ENCODE data around the gene PDLIM1.
A peak's percentile ranks its signal among the peaks of the same experiment; 100 is the strongest.

PDLIM1 gene

GRCh38 chr10:95250856-95251255, 39.9 kb downstream of the PDLIM1 start:
- Histone ChIP-seq H3K27me3 (ENCODE audit: insufficient read depth, low read length, poor library complexity) (no peaks in the 10 kb centered on the region), H3K4me1 (ENCODE audit: control insufficient read depth, low read depth, low read length) (peaks cover 13% of the 10 kb centered on the region), H3K79me2 (ENCODE audit: control insufficient read depth, insufficient read depth, low read length) (peaks cover 4% of the 10 kb centered on the region), H3K27ac (ENCODE audit: low read depth, low read length) (no peak overlapping the region), H2BK120ac (ENCODE audit: low read depth, low read length) (no peak overlapping the region), H3K4me3 (ENCODE audit: low read length) (no peak overlapping the region), H2AK5ac (ENCODE audit: low read length) (no peak overlapping the region), H3K23ac (ENCODE audit: low read length) (no peak overlapping the region), H3K4me2 (ENCODE audit: low read length) (no peak overlapping the region), H3K36me3 (ENCODE audit: control insufficient read depth, insufficient read depth, low read length) (peaks cover 2% of the 10 kb centered on the region), H3K9ac (ENCODE audit: low read length) (no peak overlapping the region), H2BK15ac (replicated peaks; ENCODE audit: low read depth) (no peak overlapping the region), H3K18ac (ENCODE audit: low read length) (no peak overlapping the region), H4K5ac (ENCODE audit: low read length) (no peak overlapping the region), H3K79me1 (ENCODE audit: low read length) (peaks cover 12% of the 10 kb centered on the region), H3K4ac (ENCODE audit: low read depth, low read length) (no peak overlapping the region), H4K8ac (ENCODE audit: low read depth, low read length) (no peak overlapping the region), H3K56ac (ENCODE audit: low read length) (no peak overlapping the region), H2BK5ac (ENCODE audit: low read length) (no peak overlapping the region)
- WGBS (ENCODE audit: extremely low coverage, insufficient coverage, low lambda C conversion rate), result no CpG with 5 or more reads among the region's 4 CpGs
- no peak for DNase-seq

GRCh38 chr10:95249467-95249866, 41.3 kb downstream of the PDLIM1 start:
- no CpG with 5 or more reads among the region's 3 CpGs for WGBS (ENCODE audit: extremely low coverage, insufficient coverage, low lambda C conversion rate)

GRCh38 chr10:95248989-95249388, 41.8 kb downstream of the PDLIM1 start:
- Histone ChIP-seq H3K4me2 (ENCODE audit: low read length) (no peak overlapping the region), H3K18ac (ENCODE audit: low read length) (no peak overlapping the region), H3K9ac (ENCODE audit: low read length) (no peak overlapping the region), H2BK120ac (ENCODE audit: low read depth, low read length) (no peak overlapping the region), H3K79me2 (ENCODE audit: control insufficient read depth, insufficient read depth, low read length) (peaks cover 4% of the 10 kb centered on the region), H3K4me1 (ENCODE audit: control insufficient read depth, low read depth, low read length) (peaks cover 13% of the 10 kb centered on the region), H3K79me1 (ENCODE audit: low read length) (peaks cover 12% of the 10 kb centered on the region), H3K56ac (ENCODE audit: low read length) (no peak overlapping the region), H3K4me3 (ENCODE audit: low read length) (no peak overlapping the region), H2BK5ac (ENCODE audit: low read length) (no peak overlapping the region), H2AK5ac (ENCODE audit: low read length) (no peak overlapping the region), H3K27ac (ENCODE audit: low read depth, low read length) (no peak overlapping the region), H3K36me3 (ENCODE audit: control insufficient read depth, insufficient read depth, low read length) (peaks cover 3% of the 10 kb centered on the region), H2BK15ac (replicated peaks; ENCODE audit: low read depth) (no peak overlapping the region), H3K27me3 (ENCODE audit: insufficient read depth, low read length, poor library complexity) (no peaks in the 10 kb centered on the region), H4K8ac (ENCODE audit: low read depth, low read length) (no peak overlapping the region), H4K5ac (ENCODE audit: low read length) (no peak overlapping the region), H3K23ac (ENCODE audit: low read length) (no peak overlapping the region), H3K4ac (ENCODE audit: low read depth, low read length) (no peak overlapping the region)
- WGBS (ENCODE audit: extremely low coverage, insufficient coverage, low lambda C conversion rate), result no CpG with 5 or more reads among the region's 3 CpGs
- DNase-seq, result no peak

More at GRCh38 chr10:95249467-95249866, 41.3 kb downstream of the PDLIM1 start:
- Histone ChIP-seq H3K4me3 (ENCODE audit: low read length) (no peak overlapping the region), H4K5ac (ENCODE audit: low read length) (no peak overlapping the region), H3K27ac (ENCODE audit: low read depth, low read length) (peak overlapping the region; percentile 56), H3K4ac (ENCODE audit: low read depth, low read length) (no peak overlapping the region), H3K9ac (ENCODE audit: low read length) (peak overlapping the region; percentile 24), H3K27me3 (ENCODE audit: insufficient read depth, low read length, poor library complexity) (no peaks in the 10 kb centered on the region), H2BK120ac (ENCODE audit: low read depth, low read length) (no peak overlapping the region), H3K79me1 (ENCODE audit: low read length) (peaks cover 12% of the 10 kb centered on the region), H3K23ac (ENCODE audit: low read length) (no peak overlapping the region), H3K4me2 (ENCODE audit: low read length) (no peak overlapping the region), H2AK5ac (ENCODE audit: low read length) (no peak overlapping the region), H3K56ac (ENCODE audit: low read length) (peak overlapping the region; percentile 70), H2BK5ac (ENCODE audit: low read length) (no peak overlapping the region), H2BK15ac (replicated peaks; ENCODE audit: low read depth) (no peak overlapping the region), H4K8ac (ENCODE audit: low read depth, low read length) (no peak overlapping the region), H3K36me3 (ENCODE audit: control insufficient read depth, insufficient read depth, low read length) (peaks cover 3% of the 10 kb centered on the region), H3K4me1 (ENCODE audit: control insufficient read depth, low read depth, low read length) (peaks cover 13% of the 10 kb centered on the region), H3K18ac (ENCODE audit: low read length) (no peak overlapping the region), H3K79me2 (ENCODE audit: control insufficient read depth, insufficient read depth, low read length) (peaks cover 4% of the 10 kb centered on the region)
- no peak for DNase-seq

GRCh38 chr10:95247881-95248583, 42.8 kb downstream of the PDLIM1 start:
- Histone ChIP-seq H3K4me1 (ENCODE audit: control insufficient read depth, low read depth, low read length) (peaks cover 13% of the 10 kb centered on the region), H3K4me3 (ENCODE audit: low read length) (no peak overlapping the region), H3K23ac (ENCODE audit: low read length) (no peak overlapping the region), H3K36me3 (ENCODE audit: control insufficient read depth, insufficient read depth, low read length) (peaks cover 3% of the 10 kb centered on the region), H2BK5ac (ENCODE audit: low read length) (no peak overlapping the region), H4K8ac (ENCODE audit: low read depth, low read length) (no peak overlapping the region), H2BK120ac (ENCODE audit: low read depth, low read length) (no peak overlapping the region), H3K9ac (ENCODE audit: low read length) (peak overlapping the region; percentile 30), H2AK5ac (ENCODE audit: low read length) (no peak overlapping the region), H3K79me2 (ENCODE audit: control insufficient read depth, insufficient read depth, low read length) (peaks cover 4% of the 10 kb centered on the region), H3K79me1 (ENCODE audit: low read length) (peaks cover 12% of the 10 kb centered on the region), H3K27me3 (ENCODE audit: insufficient read depth, low read length, poor library complexity) (no peaks in the 10 kb centered on the region), H2BK15ac (replicated peaks; ENCODE audit: low read depth) (no peak overlapping the region), H3K4me2 (ENCODE audit: low read length) (no peak overlapping the region), H3K4ac (ENCODE audit: low read depth, low read length) (no peak overlapping the region), H3K27ac (ENCODE audit: low read depth, low read length) (peak overlapping the region; percentile 49), H3K56ac (ENCODE audit: low read length) (peak overlapping the region; percentile 71), H4K5ac (ENCODE audit: low read length) (no peak overlapping the region), H3K18ac (ENCODE audit: low read length) (no peak overlapping the region)
- WGBS (ENCODE audit: extremely low coverage, insufficient coverage, low lambda C conversion rate), result no CpG with 5 or more reads among the region's 7 CpGs
- peak; percentile 40 for DNase-seq

GRCh38 chr10:95247200-95247880, 43.5 kb downstream of the PDLIM1 start:
- Histone ChIP-seq H2AK5ac (ENCODE audit: low read length) (no peak overlapping the region), H2BK15ac (replicated peaks; ENCODE audit: low read depth) (no peak overlapping the region), H3K27ac (ENCODE audit: low read depth, low read length) (peak overlapping the region; percentile 49), H4K8ac (ENCODE audit: low read depth, low read length) (no peak overlapping the region), H3K18ac (ENCODE audit: low read length) (no peak overlapping the region), H3K56ac (ENCODE audit: low read length) (peak overlapping the region; percentile 62), H3K4me1 (ENCODE audit: control insufficient read depth, low read depth, low read length) (peaks cover 13% of the 10 kb centered on the region), H3K36me3 (ENCODE audit: control insufficient read depth, insufficient read depth, low read length) (peaks cover 3% of the 10 kb centered on the region), H3K4me2 (ENCODE audit: low read length) (no peak overlapping the region), H3K4ac (ENCODE audit: low read depth, low read length) (no peak overlapping the region), H3K27me3 (ENCODE audit: insufficient read depth, low read length, poor library complexity) (no peaks in the 10 kb centered on the region), H3K4me3 (ENCODE audit: low read length) (no peak overlapping the region), H2BK120ac (ENCODE audit: low read depth, low read length) (no peak overlapping the region), H3K79me1 (ENCODE audit: low read length) (peaks cover 15% of the 10 kb centered on the region), H4K5ac (ENCODE audit: low read length) (no peak overlapping the region), H2BK5ac (ENCODE audit: low read length) (no peak overlapping the region), H3K79me2 (ENCODE audit: control insufficient read depth, insufficient read depth, low read length) (peaks cover 4% of the 10 kb centered on the region), H3K23ac (ENCODE audit: low read length) (no peak overlapping the region), H3K9ac (ENCODE audit: low read length) (peak overlapping the region; percentile 30)
- no CpG with 5 or more reads among the region's 6 CpGs for WGBS (ENCODE audit: extremely low coverage, insufficient coverage, low lambda C conversion rate)
- DNase-seq, result peak; percentile 71
